HCT116 (cell line): ENCODE data around the gene CORO7. TPM values are rescaled to one million over a fixed set of nuclear protein-coding genes. Genes with fewer than 3 reads are reported as not detected.

Experiments used
- ATAC-seq: fragments of 200-7000 bp; cut with Tn5 transposase; 2 replicates; pipeline ENCODE4 v1.9.1; 2020; ENCODE audit warnings: mild to moderate bottlenecking, moderate library complexity
- BruUV-seq: library from RNA; stranded (reverse); fragments of 400-500 nt; replicated peaks from 2 replicates; lab custom pipeline; 2021; lab: Mats Ljungman, UMichigan
- CTCF ChIA-PET: fragments of 300-600 bp; sonication (Branson Sonifier 250); formaldehyde crosslinking; loops from one replicate; lab custom pipeline; 2021; ENCODE audit warnings: antibody characterized with exemption; lab: Charles Lee
- POLR2A ChIA-PET: fragments of 300-600, 350-600 bp; sonication (Branson Sonifier 250); formaldehyde crosslinking; loops from one replicate; lab custom pipeline; 2021; ENCODE audit warnings: antibody characterized with exemption; lab: Charles Lee
- RAD21 ChIA-PET, 2 experiments: fragments of 300-600 bp; sonication (Branson Sonifier 250); formaldehyde crosslinking; loops; one replicate each; lab custom pipeline; 2023; ENCODE audit warnings: low total read pairs in 2 of 2; ENCODE audit not compliant: uncharacterized antibody in 2 of 2, unreplicated experiment in 2 of 2, low non-redundant PET in 1 of 2; lab: Charles Lee
- DNase-seq: peaks from one replicate; pipeline ENCODE4 v3.0.0-alpha.2; 2010; ENCODE audit warnings: low read depth, low spot score
- H2AFZ ChIP-seq: fragments of 200-600 bp; shearing (Covaris generic), sonication (generic); 2 replicates; pipeline ENCODE4 v1.6.1; 2017; ENCODE audit warnings: low read depth, mixed run types, mixed read lengths, antibody characterized with exemption, low read length; ENCODE audit not compliant: poor library complexity, severe bottlenecking
- H3K27ac ChIP-seq: 2 replicates; pipeline ENCODE4 v1.5.1; 2012; ENCODE audit warnings: low read depth, low read length
- H3K27me3 ChIP-seq: fragments of 200-600 bp; sonication (generic); 2 replicates; pipeline ENCODE4 v1.6.1; 2016; ENCODE audit warnings: mixed run types, low read length, mixed read lengths; ENCODE audit not compliant: insufficient read depth
- H3K36me3 ChIP-seq, 2 experiments: fragments of 200-500 bp in 1 of 2; fragments of 200-600 bp in 1 of 2; sonication (Bioruptor generic) in 1 of 2; sonication (generic) in 1 of 2; 2 replicates each; pipeline versions ENCODE4 v1.5.1 to v1.6.1; 2014 to 2016; ENCODE audit warnings: low read length in 2 of 2, inconsistent platforms in 1 of 2, mixed read lengths in 1 of 2, mixed run types in 1 of 2; ENCODE audit not compliant: insufficient read depth in 2 of 2, control insufficient read depth in 1 of 2
- H3K4me1 ChIP-seq, 2 experiments: fragments of 200-600 bp in 1 of 2; sonication (generic) in 1 of 2; 2 replicates each; pipeline versions ENCODE4 v1.5.1 to v1.6.1; 2012 to 2017; ENCODE audit warnings: low read length in 2 of 2, inconsistent platforms in 1 of 2, mild to moderate bottlenecking in 1 of 2, mixed read lengths in 1 of 2, mixed run types in 1 of 2, moderate library complexity in 1 of 2; ENCODE audit not compliant: insufficient read depth in 2 of 2, control insufficient read depth in 1 of 2
- H3K4me2 ChIP-seq: fragments of 200-600 bp; sonication (generic); 2 replicates; pipeline ENCODE4 v1.6.1; 2017; ENCODE audit warnings: mixed run types, low read length, mixed read lengths
- H3K4me3 ChIP-seq, 2 experiments: fragments of 200-600 bp in 1 of 2; sonication (generic) in 1 of 2; replicated peaks in 1 of 2; 2 replicates each; pipeline ENCODE4 v1.5.1; 2011 to 2016; ENCODE audit warnings: low read length in 2 of 2, control low read depth in 1 of 2, low read depth in 1 of 2, mild to moderate bottlenecking in 1 of 2, mixed read lengths in 1 of 2, mixed run types in 1 of 2
- H3K79me2 ChIP-seq: fragments of 200-600 bp; sonication (generic); 2 replicates; pipeline ENCODE4 v1.6.1; 2017; ENCODE audit warnings: mild to moderate bottlenecking, mixed run types, low read length, moderate library complexity, mixed read lengths; ENCODE audit not compliant: insufficient read depth
- H3K9ac ChIP-seq: fragments of 200-600 bp; sonication (generic); 2 replicates; pipeline ENCODE4 v1.6.1; 2016; ENCODE audit warnings: low read length, mixed read lengths
- H3K9me2 ChIP-seq: fragments of 200-600 bp; sonication (generic), shearing (Covaris generic); 2 replicates; pipeline ENCODE4 v1.6.1; 2017; ENCODE audit warnings: mixed run types, mild to moderate bottlenecking, moderate library complexity; ENCODE audit not compliant: insufficient read depth
- H3K9me3 ChIP-seq, 2 experiments: fragments of 200-500 bp in 1 of 2; fragments of 200-600 bp in 1 of 2; sonication (Bioruptor generic) in 1 of 2; sonication (generic) in 1 of 2; 2 replicates each; pipeline ENCODE4 v1.6.1; 2014 to 2017; ENCODE audit warnings: low read length in 2 of 2, mixed read lengths in 2 of 2, inconsistent platforms in 1 of 2, low read depth in 1 of 2, mild to moderate bottlenecking in 1 of 2, mixed run types in 1 of 2, moderate library complexity in 1 of 2; ENCODE audit not compliant: control insufficient read depth in 1 of 2, insufficient read depth in 1 of 2
- H4K20me1 ChIP-seq: fragments of 200-600 bp; sonication (generic), shearing (Covaris generic); 2 replicates; pipeline ENCODE4 v1.6.1; 2017; ENCODE audit warnings: mixed run types, mild to moderate bottlenecking, moderate library complexity; ENCODE audit not compliant: insufficient read depth
- ATF3 ChIP-seq: IDR thresholded peaks from 2 replicates; pipeline ENCODE4 v1.6.1; 2012
- CBX3 ChIP-seq: IDR thresholded peaks from 2 replicates; pipeline ENCODE4 v1.6.1; 2012; ENCODE audit warnings: low read depth
- CTCF ChIP-seq, 3 experiments: fragments of 200-600 bp in 1 of 3; sonication (generic) in 1 of 3; IDR thresholded peaks in 2 of 3; conservative IDR thresholded peaks in 1 of 3; 2 replicates each; pipeline ENCODE4 v1.5.1; 2012 to 2017; ENCODE audit warnings: low read depth in 2 of 3, low read length in 2 of 3, antibody characterized with exemption in 1 of 3, borderline replicate concordance in 1 of 3, control low read depth in 1 of 3, mild to moderate bottlenecking in 1 of 3, mixed read lengths in 1 of 3, mixed run types in 1 of 3, moderate library complexity in 1 of 3; ENCODE audit not compliant: insufficient read depth in 1 of 3
- EGR1 ChIP-seq: IDR thresholded peaks from 2 replicates; pipeline ENCODE4 v1.6.1; 2012; ENCODE audit warnings: low read depth
- ELF1 ChIP-seq: IDR thresholded peaks from 2 replicates; pipeline ENCODE4 v1.6.1; 2012; ENCODE audit warnings: low read depth, borderline replicate concordance
- EZH2 ChIP-seq: fragments of 200-600 bp; sonication (generic); IDR thresholded peaks from 2 replicates; pipeline ENCODE4 v1.6.1; 2017; ENCODE audit warnings: antibody characterized with exemption, mixed run types
- EZH2phosphoT487 ChIP-seq: fragments of 200-600 bp; IDR thresholded peaks from 2 replicates; pipeline ENCODE4 v1.6.1; 2018; ENCODE audit warnings: antibody characterized with exemption, borderline replicate concordance
- FOSL1 ChIP-seq: IDR thresholded peaks from 2 replicates; pipeline ENCODE4 v1.6.1; 2012; ENCODE audit warnings: low read depth
- JUND ChIP-seq: IDR thresholded peaks from 2 replicates; pipeline ENCODE4 v1.6.1; 2012
- MAX ChIP-seq: IDR thresholded peaks from 2 replicates; pipeline ENCODE4 v1.6.1; 2012
- POLR2AphosphoS5 ChIP-seq: IDR thresholded peaks from 2 replicates; pipeline ENCODE4 v1.6.1; 2011; ENCODE audit warnings: mild to moderate bottlenecking, low read depth, low read length, moderate library complexity
- RAD21 ChIP-seq: IDR thresholded peaks from 2 replicates; pipeline ENCODE4 v1.6.1; 2012; ENCODE audit warnings: low read depth, mild to moderate bottlenecking
- REST ChIP-seq: IDR thresholded peaks from 2 replicates; pipeline ENCODE4 v1.6.1; 2012; ENCODE audit warnings: low read depth
- SP1 ChIP-seq: IDR thresholded peaks from 2 replicates; pipeline ENCODE4 v1.6.1; 2012; ENCODE audit warnings: low read depth
- SRF ChIP-seq: IDR thresholded peaks from 2 replicates; pipeline ENCODE4 v1.6.1; 2012; ENCODE audit warnings: low read depth
- ZBTB33 ChIP-seq: IDR thresholded peaks from 2 replicates; pipeline ENCODE4 v1.6.1; 2011; ENCODE audit warnings: mild to moderate bottlenecking, low read length, moderate library complexity; ENCODE audit not compliant: insufficient replicate concordance; ENCODE audit errors: extremely low read depth
- ZFX ChIP-seq: fragments of 450-650 bp; IDR thresholded peaks from 2 replicates; pipeline ENCODE4 v1.6.1; 2017
- ZNF274 ChIP-seq: fragments of 200-500 bp; sonication (Bioruptor generic); IDR thresholded peaks from 2 replicates; pipeline ENCODE4 v1.6.1; 2014; ENCODE audit warnings: mild to moderate bottlenecking, low read depth, low read length, inconsistent platforms
- intact Hi-C: fragments of 100-400 bp; cut with micrococcal nuclease; formaldehyde crosslinking; loops from 2 replicates; pipeline ENCODE4 v1.10.0; 2022
- total RNA-seq: library from RNA; stranded (reverse); gene quantifications from one replicate; pipeline ENCODE4 v1.2.1, GENCODE V29; 2021; ENCODE audit not compliant: unreplicated experiment

CORO7 gene
- total RNA-seq, 1 experiment from 2014 or later = 21.3 TPM

GRCh38 chr16:4359914-4360313 is 56.5 kb downstream of the CORO7 start:
- Histone ChIP-seq H3K4me3 (no peak overlapping the region), H4K20me1 (no peaks in the 10 kb centered on the region), H3K79me2 (no peaks in the 10 kb centered on the region), H3K9me3 (no peaks in the 10 kb centered on the region), H3K27ac (peak overlapping the region; percentile 20; the same call in 1 of the 2 replicates), H3K27me3 (no peaks in the 10 kb centered on the region), H3K9ac (no peak overlapping the region), H2AFZ (no peak overlapping the region), H3K36me3 (no peaks in the 10 kb centered on the region; a peak in 1 of 4 replicates), H3K4me1 (peaks cover 6 to 12% of the 10 kb centered on the region in 2 experiments), H3K9me2 (no peaks in the 10 kb centered on the region), H3K4me2 (peak overlapping the region; percentile 29; the same call in 1 of the 2 replicates)
- no peak for ATAC-seq
- ChIA-PET RAD21 (interaction anchor here (1.0 to 1.8 kb wide), 3 partner anchors 14 to 43 kb away, joined by 3 to 13 read pairs (median 9); no protein-coding TSS in a partner anchor), POLR2A (no interaction called here), CTCF (interaction anchor here (0.9 to 4.4 kb wide), 2 partner anchors 9 to 43 kb away, joined by 6 to 52 read pairs; no protein-coding TSS in a partner anchor)
- DNase-seq = no peak
- intact Hi-C loops = loop anchor here (1.0 kb wide), 1 partner anchor 42 kb away; no protein-coding TSS in a partner anchor
- no peak for TF ChIP-seq SP1
- no peak for TF ChIP-seq MAX
- TF ChIP-seq POLR2AphosphoS5 = no peak
- no peak for TF ChIP-seq ZNF274
- TF ChIP-seq ATF3 = no peak
- no peak for TF ChIP-seq SRF
- TF ChIP-seq ZBTB33 = no peak
- no peak for TF ChIP-seq FOSL1
- no peak for TF ChIP-seq EZH2phosphoT487
- TF ChIP-seq EZH2 = no peak
- no peak for TF ChIP-seq RAD21
- no peak for TF ChIP-seq ZFX
- TF ChIP-seq JUND = no peak
- TF ChIP-seq CBX3 = no peak
- TF ChIP-seq CTCF (IDR thresholded peaks at IDR 0.05 in 2 of 3, conservative IDR thresholded peaks at IDR 0.05 in 1 of 3; ENCODE audit: borderline replicate concordance in 1 of 3, insufficient read depth in 1 of 3, low read depth in 2 of 3, low read length in 2 of 3) = no peak
- no peak for TF ChIP-seq REST
- no peak for TF ChIP-seq EGR1
- no peak for TF ChIP-seq ELF1
- BruUV-seq = no TSS peak
